GM19240 (cell line): Measurements from ENCODE around the gene MAML3.
A peak's percentile ranks its signal among the peaks of the same experiment; 100 is the strongest.
"Not testable (repeated sequence)": the region's sequence is repeated elsewhere in the genome, so short reads cannot be mapped to it uniquely, and the experiment has no call there.

Experiments used
- DNase-seq: peaks from one replicate; pipeline ENCODE4 v3.0.0; 2011; ENCODE audit warnings: low spot score; ENCODE audit not compliant: insufficient read length

The MAML3 gene

GRCh38 chr4:139965789-139966188 lies 188.2 kb downstream of the MAML3 start:
- no peak for DNase-seq

- no peak for DNase-seq
Observed at GRCh38 chr4:139963708-139964107, 190.3 kb downstream of the MAML3 start.

GRCh38 chr4:139962130-139962684 lies 191.8 kb downstream of the MAML3 start:
- no peak for DNase-seq

GRCh38 chr4:139961344-139961946 lies 192.5 kb downstream of the MAML3 start:
- no peak for DNase-seq

GRCh38 chr4:139959396-139959795 lies 194.6 kb downstream of the MAML3 start:
- DNase-seq = no peak

GRCh38 chr4:139958739-139959098 lies 195.3 kb downstream of the MAML3 start:
- no peak for DNase-seq

GRCh38 chr4:139957986-139958738 lies 195.8 kb downstream of the MAML3 start:
- DNase-seq = no peak

- no peak for DNase-seq
Observed at GRCh38 chr4:139957065-139957464, 196.9 kb downstream of the MAML3 start.

GRCh38 chr4:139956507-139957017 lies 197.4 kb downstream of the MAML3 start:
- DNase-seq = no peak

- no peak for DNase-seq
Observed at GRCh38 chr4:139955600-139955999, 198.4 kb downstream of the MAML3 start.

- DNase-seq = no peak
Observed at GRCh38 chr4:139954512-139954911, 199.5 kb downstream of the MAML3 start.

- DNase-seq = no peak
Observed at GRCh38 chr4:139951021-139951420, 203.0 kb downstream of the MAML3 start.

- peak; percentile 20 for DNase-seq
Observed at GRCh38 chr4:139950568-139950967, 203.4 kb downstream of the MAML3 start.

GRCh38 chr4:139944916-139945315 lies 209.1 kb downstream of the MAML3 start:
- DNase-seq = not testable (repeated sequence)

- DNase-seq = no peak
Observed at GRCh38 chr4:139943277-139943676, 210.7 kb downstream of the MAML3 start.

GRCh38 chr4:139942241-139942640 lies 211.7 kb downstream of the MAML3 start:
- DNase-seq = no peak

- DNase-seq = no peak
Observed at GRCh38 chr4:139940600-139940999, 213.4 kb downstream of the MAML3 start.

GRCh38 chr4:139938414-139938813 lies 215.6 kb downstream of the MAML3 start:
- no peak for DNase-seq

GRCh38 chr4:139935911-139936310 lies 218.1 kb downstream of the MAML3 start:
- no peak for DNase-seq

- no peak for DNase-seq
Observed at GRCh38 chr4:139934708-139935195, 219.2 kb downstream of the MAML3 start.

GRCh38 chr4:139934057-139934707 lies 219.8 kb downstream of the MAML3 start:
- DNase-seq = no peak

- DNase-seq = no peak
Observed at GRCh38 chr4:139933541-139933940, 220.4 kb downstream of the MAML3 start.
